Gastrocnemius medialis (tissue), 4 donors: Measurements from ENCODE around the gene PHACTR1.

Source experiments
- POLR2A ChIP-seq, 2 donors: fragments of 450-650 bp; IDR thresholded peaks; one replicate each; pipeline ENCODE4 v1.6.1; 2017; ENCODE audit warnings: antibody characterized with exemption in 2 of 2, mild to moderate bottlenecking in 2 of 2, moderate library complexity in 2 of 2
- TF ChIP-seq, protein P1 (sequence below), 5 experiments: fragments of 450-650 bp in 3 of 5; fragments of 200-600 bp in 2 of 5; sonication (generic) in 2 of 5; IDR thresholded peaks in 4 of 5; conservative IDR thresholded peaks in 1 of 5; 1 replicate in 4 of 5; 2 replicates in 1 of 5; pipeline ENCODE4 v1.5.1; 2016 to 2019; ENCODE audit warnings: antibody characterized with exemption in 5 of 5, mild to moderate bottlenecking in 3 of 5, moderate library complexity in 3 of 5

GRCh38 chr6:13278164-13278563, 561.6 kb downstream of the PHACTR1 start:
- TF ChIP-seq, protein P1, sequence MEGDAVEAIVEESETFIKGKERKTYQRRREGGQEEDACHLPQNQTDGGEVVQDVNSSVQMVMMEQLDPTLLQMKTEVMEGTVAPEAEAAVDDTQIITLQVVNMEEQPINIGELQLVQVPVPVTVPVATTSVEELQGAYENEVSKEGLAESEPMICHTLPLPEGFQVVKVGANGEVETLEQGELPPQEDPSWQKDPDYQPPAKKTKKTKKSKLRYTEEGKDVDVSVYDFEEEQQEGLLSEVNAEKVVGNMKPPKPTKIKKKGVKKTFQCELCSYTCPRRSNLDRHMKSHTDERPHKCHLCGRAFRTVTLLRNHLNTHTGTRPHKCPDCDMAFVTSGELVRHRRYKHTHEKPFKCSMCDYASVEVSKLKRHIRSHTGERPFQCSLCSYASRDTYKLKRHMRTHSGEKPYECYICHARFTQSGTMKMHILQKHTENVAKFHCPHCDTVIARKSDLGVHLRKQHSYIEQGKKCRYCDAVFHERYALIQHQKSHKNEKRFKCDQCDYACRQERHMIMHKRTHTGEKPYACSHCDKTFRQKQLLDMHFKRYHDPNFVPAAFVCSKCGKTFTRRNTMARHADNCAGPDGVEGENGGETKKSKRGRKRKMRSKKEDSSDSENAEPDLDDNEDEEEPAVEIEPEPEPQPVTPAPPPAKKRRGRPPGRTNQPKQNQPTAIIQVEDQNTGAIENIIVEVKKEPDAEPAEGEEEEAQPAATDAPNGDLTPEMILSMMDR (IDR thresholded peaks at IDR 0.05 in 4 of 5, conservative IDR thresholded peaks at IDR 0.05 in 1 of 5) = no peak
- no peak for TF ChIP-seq POLR2A (IDR thresholded peaks at IDR 0.05)
